GM23338 (cell line): ENCODE results near the gene MPST.

Experiments
- EZH2 ChIP-seq: fragments of 200-600 bp; sonication (generic); IDR thresholded peaks from one replicate; pipeline ENCODE4 v1.8.0; 2017; ENCODE audit warnings: antibody characterized with exemption, mild to moderate bottlenecking, low read depth; ENCODE audit not compliant: unreplicated experiment
- EZH2phosphoT487 ChIP-seq: fragments of 200-600 bp; sonication (generic); IDR thresholded peaks from one replicate; pipeline ENCODE4 v1.8.1; 2018; ENCODE audit warnings: antibody characterized with exemption; ENCODE audit not compliant: unreplicated experiment
- POLR2AphosphoS5 ChIP-seq: IDR thresholded peaks from 2 replicates; pipeline ENCODE4 v1.6.1; 2016; ENCODE audit warnings: antibody characterized with exemption, low read depth
- REST ChIP-seq: IDR thresholded peaks from one replicate; pipeline ENCODE4 v1.6.1; 2018; ENCODE audit warnings: antibody characterized with exemption; ENCODE audit not compliant: unreplicated experiment
- STAT1 ChIP-seq: IDR thresholded peaks from one replicate; pipeline ENCODE4 v1.6.1; 2016; ENCODE audit warnings: antibody characterized with exemption; ENCODE audit not compliant: unreplicated experiment
- ZNF114 ChIP-seq: fragments of 250-450 bp; sonication (Bioruptor Pico); IDR thresholded peaks from 2 replicates; pipeline ENCODE4 v1.5.0; 2020; ENCODE audit warnings: mild to moderate bottlenecking, moderate library complexity
- TF ChIP-seq, protein P1 (sequence below), 2 experiments: fragments of 200-600 bp in 1 of 2; sonication (generic) in 1 of 2; conservative IDR thresholded peaks; 2 replicates each; pipeline versions ENCODE4 v1.5.1 to v1.6.1; 2016 to 2017; ENCODE audit warnings: antibody characterized with exemption in 2 of 2, low read depth in 2 of 2, mild to moderate bottlenecking in 2 of 2, moderate library complexity in 1 of 2

- TF ChIP-seq, protein P1, sequence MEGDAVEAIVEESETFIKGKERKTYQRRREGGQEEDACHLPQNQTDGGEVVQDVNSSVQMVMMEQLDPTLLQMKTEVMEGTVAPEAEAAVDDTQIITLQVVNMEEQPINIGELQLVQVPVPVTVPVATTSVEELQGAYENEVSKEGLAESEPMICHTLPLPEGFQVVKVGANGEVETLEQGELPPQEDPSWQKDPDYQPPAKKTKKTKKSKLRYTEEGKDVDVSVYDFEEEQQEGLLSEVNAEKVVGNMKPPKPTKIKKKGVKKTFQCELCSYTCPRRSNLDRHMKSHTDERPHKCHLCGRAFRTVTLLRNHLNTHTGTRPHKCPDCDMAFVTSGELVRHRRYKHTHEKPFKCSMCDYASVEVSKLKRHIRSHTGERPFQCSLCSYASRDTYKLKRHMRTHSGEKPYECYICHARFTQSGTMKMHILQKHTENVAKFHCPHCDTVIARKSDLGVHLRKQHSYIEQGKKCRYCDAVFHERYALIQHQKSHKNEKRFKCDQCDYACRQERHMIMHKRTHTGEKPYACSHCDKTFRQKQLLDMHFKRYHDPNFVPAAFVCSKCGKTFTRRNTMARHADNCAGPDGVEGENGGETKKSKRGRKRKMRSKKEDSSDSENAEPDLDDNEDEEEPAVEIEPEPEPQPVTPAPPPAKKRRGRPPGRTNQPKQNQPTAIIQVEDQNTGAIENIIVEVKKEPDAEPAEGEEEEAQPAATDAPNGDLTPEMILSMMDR (conservative IDR thresholded peaks at IDR 0.05; ENCODE audit: low read depth in 2 of 2), result no peak
- no peak for TF ChIP-seq EZH2
- no peak for TF ChIP-seq STAT1
- no peak for TF ChIP-seq ZNF114 (CRISPR knock-in tag)
- no peak for TF ChIP-seq EZH2phosphoT487
- no peak for TF ChIP-seq REST
- no peak for TF ChIP-seq POLR2AphosphoS5
These were observed 42.9 kb upstream of the MPST start for GRCh38 chr22:36976606-36977005.
